ENCODE data around the gene COA8.
"Not testable (repeated sequence)": the region's sequence is repeated elsewhere in the genome, so short reads cannot be mapped to it uniquely, and the experiment has no call there.

COA8 gene

GRCh38 chr14:103600503-103600902, 37.7 kb downstream of the COA8 start:
- in situ Hi-C loops (cut with HindIII; ENCODE audit: low pct_ligation_motif_present, low pct_unique_long_range_greater_than_20kb, low sequenced_read_pairs): no loop called here
- DNase-seq: no peak

- in situ Hi-C loops (cut with HindIII; ENCODE audit: low pct_ligation_motif_present, low pct_unique_long_range_greater_than_20kb, low sequenced_read_pairs): no loop called here
- no peak for DNase-seq
These were observed 41.9 kb downstream of the COA8 start for GRCh38 chr14:103604620-103605019.

- no peak for DNase-seq
- in situ Hi-C loops (cut with HindIII; ENCODE audit: low pct_ligation_motif_present, low pct_unique_long_range_greater_than_20kb, low sequenced_read_pairs): no loop called here
These were observed 44.4 kb downstream of the COA8 start for GRCh38 chr14:103606963-103607668.

- DNase-seq: no peak
- in situ Hi-C loops (cut with HindIII; ENCODE audit: low pct_ligation_motif_present, low pct_unique_long_range_greater_than_20kb, low sequenced_read_pairs): no loop called here
These were observed 45.1 kb downstream of the COA8 start for GRCh38 chr14:103607822-103608221.

- in situ Hi-C loops (cut with HindIII; ENCODE audit: low pct_ligation_motif_present, low pct_unique_long_range_greater_than_20kb, low sequenced_read_pairs); DNase-seq: not testable (repeated sequence)
These were observed 46.3 kb downstream of the COA8 start for GRCh38 chr14:103609081-103609480.

- in situ Hi-C loops (cut with HindIII; ENCODE audit: low pct_ligation_motif_present, low pct_unique_long_range_greater_than_20kb, low sequenced_read_pairs): no loop called here
- no peak for DNase-seq
These were observed 48.5 kb downstream of the COA8 start for GRCh38 chr14:103611215-103611614.

GRCh38 chr14:103613517-103613916, 50.8 kb downstream of the COA8 start:
- no peak for DNase-seq
- in situ Hi-C loops (cut with HindIII; ENCODE audit: low pct_ligation_motif_present, low pct_unique_long_range_greater_than_20kb, low sequenced_read_pairs): no loop called here

- DNase-seq: no peak
- in situ Hi-C loops (cut with HindIII; ENCODE audit: low pct_ligation_motif_present, low pct_unique_long_range_greater_than_20kb, low sequenced_read_pairs): no loop called here
These were observed 54.0 kb downstream of the COA8 start for GRCh38 chr14:103616635-103617300.

- DNase-seq: no peak
- in situ Hi-C loops (cut with HindIII; ENCODE audit: low pct_ligation_motif_present, low pct_unique_long_range_greater_than_20kb, low sequenced_read_pairs): no loop called here
These were observed 56.3 kb downstream of the COA8 start for GRCh38 chr14:103619057-103619456.

GRCh38 chr14:103621860-103622259, 59.1 kb downstream of the COA8 start:
- in situ Hi-C loops (cut with HindIII; ENCODE audit: low pct_ligation_motif_present, low pct_unique_long_range_greater_than_20kb, low sequenced_read_pairs): no loop called here
- no peak for DNase-seq

- DNase-seq: no peak
- in situ Hi-C loops (cut with HindIII; ENCODE audit: low pct_ligation_motif_present, low pct_unique_long_range_greater_than_20kb, low sequenced_read_pairs): no loop called here
These were observed 60.5 kb downstream of the COA8 start for GRCh38 chr14:103623308-103623707.

GRCh38 chr14:103623883-103624482, 61.2 kb downstream of the COA8 start:
- in situ Hi-C loops (cut with HindIII; ENCODE audit: low pct_ligation_motif_present, low pct_unique_long_range_greater_than_20kb, low sequenced_read_pairs): no loop called here

GRCh38 chr14:103624860-103625259, 62.1 kb downstream of the COA8 start:
- peak; percentile 54 for DNase-seq
- in situ Hi-C loops (cut with HindIII; ENCODE audit: low pct_ligation_motif_present, low pct_unique_long_range_greater_than_20kb, low sequenced_read_pairs): no loop called here

More at GRCh38 chr14:103623883-103624482, 61.2 kb downstream of the COA8 start:
- no peak for DNase-seq

- DNase-seq: no peak
- in situ Hi-C loops (cut with HindIII; ENCODE audit: low pct_ligation_motif_present, low pct_unique_long_range_greater_than_20kb, low sequenced_read_pairs): no loop called here
These were observed 62.8 kb downstream of the COA8 start for GRCh38 chr14:103625356-103626095.

- in situ Hi-C loops (cut with HindIII; ENCODE audit: low pct_ligation_motif_present, low pct_unique_long_range_greater_than_20kb, low sequenced_read_pairs): no loop called here
- DNase-seq: no peak
These were observed 63.5 kb downstream of the COA8 start for GRCh38 chr14:103626146-103626850.

- in situ Hi-C loops (cut with HindIII; ENCODE audit: low pct_ligation_motif_present, low pct_unique_long_range_greater_than_20kb, low sequenced_read_pairs): no loop called here
- no peak for DNase-seq
These were observed 64.6 kb downstream of the COA8 start for GRCh38 chr14:103627073-103628025.

- DNase-seq: peak; percentile 83
- in situ Hi-C loops (cut with HindIII; ENCODE audit: low pct_ligation_motif_present, low pct_unique_long_range_greater_than_20kb, low sequenced_read_pairs): no loop called here
These were observed 65.5 kb downstream of the COA8 start for GRCh38 chr14:103628221-103628683.
